Panc1 (cell line): ENCODE results near the gene MAP2. TPM values are rescaled to one million over a fixed set of nuclear protein-coding genes. Genes with fewer than 3 reads are reported as not detected.

Experiments
- ATAC-seq: fragments of 200-7000 bp; cut with Tn5 transposase; 2 replicates; pipeline ENCODE4 v1.9.1; 2020; ENCODE audit warnings: mild to moderate bottlenecking, moderate library complexity
- BruUV-seq: library from RNA; stranded (reverse); fragments of 400-500 nt; replicated peaks from 2 replicates; lab custom pipeline; 2021; lab: Mats Ljungman, UMichigan
- CTCF ChIA-PET: fragments of 300-600 bp; sonication (Branson Sonifier 250); formaldehyde crosslinking; loops from one replicate; lab custom pipeline; 2022; ENCODE audit warnings: antibody characterized with exemption; lab: Charles Lee
- POLR2A ChIA-PET: fragments of 300-600 bp; sonication (Branson Sonifier 250); formaldehyde crosslinking; loops from one replicate; lab custom pipeline; 2022; ENCODE audit warnings: antibody characterized with exemption; lab: Charles Lee
- DNase-seq: peaks from one replicate; pipeline ENCODE4 v3.0.0-alpha.2; 2010; ENCODE audit warnings: low read depth, low spot score
- H3K27ac ChIP-seq: 2 replicates; pipeline ENCODE4 v1.5.1; 2011; ENCODE audit warnings: mild to moderate bottlenecking, low read length, inconsistent platforms
- H3K27me3 ChIP-seq: fragments of 200-500 bp; sonication (Bioruptor generic); 2 replicates; pipeline ENCODE4 v1.6.0; 2014; ENCODE audit warnings: low read length, inconsistent platforms; ENCODE audit not compliant: control insufficient read depth, insufficient read depth
- H3K36me3 ChIP-seq: fragments of 200-500 bp; sonication (Bioruptor generic); 2 replicates; pipeline ENCODE4 v1.5.1; 2014; ENCODE audit warnings: inconsistent platforms, mild to moderate bottlenecking, low read length, moderate library complexity; ENCODE audit not compliant: control insufficient read depth, insufficient read depth
- H3K4me1 ChIP-seq: 2 replicates; pipeline ENCODE4 v1.5.1; 2011; ENCODE audit warnings: inconsistent platforms, mild to moderate bottlenecking, low read length, moderate library complexity; ENCODE audit not compliant: control insufficient read depth, insufficient read depth
- H3K4me3 ChIP-seq, 2 experiments: 2 replicates each; pipeline ENCODE4 v1.5.1; 2011 to 2012; ENCODE audit warnings: low read depth in 2 of 2, low read length in 2 of 2, mild to moderate bottlenecking in 2 of 2, inconsistent platforms in 1 of 2, moderate library complexity in 1 of 2
- H3K9me3 ChIP-seq: fragments of 200-500 bp; sonication (Bioruptor generic); 2 replicates; pipeline ENCODE4 v1.5.1; 2014; ENCODE audit warnings: low read depth, mild to moderate bottlenecking, inconsistent platforms, low read length, moderate library complexity; ENCODE audit not compliant: control insufficient read depth, insufficient read depth
- POLR2AphosphoS5 ChIP-seq: IDR thresholded peaks from 2 replicates; pipeline ENCODE4 v1.6.1; 2012; ENCODE audit warnings: mild to moderate bottlenecking, low read depth, low read length, moderate library complexity
- SIN3A ChIP-seq: IDR thresholded peaks from 2 replicates; pipeline ENCODE4 v1.6.1; 2012; ENCODE audit warnings: low read depth, mild to moderate bottlenecking, low read length, moderate library complexity, borderline replicate concordance; ENCODE audit not compliant: insufficient read depth
- TCF7L2 ChIP-seq: IDR thresholded peaks from 2 replicates; pipeline ENCODE4 v1.6.1; 2011; ENCODE audit warnings: mild to moderate bottlenecking, low read depth, low read length, inconsistent platforms
- in situ Hi-C: cut with HindIII; loops from 2 replicates; pipeline ENCODE4 v1.10.0; 2016; ENCODE audit warnings: low sequenced_read_pairs, low pct_unique_long_range_greater_than_20kb
- intact Hi-C: fragments of 100-400 bp; cut with micrococcal nuclease; formaldehyde crosslinking; loops from one replicate; pipeline ENCODE4 v1.10.0; 2022; ENCODE audit not compliant: unreplicated experiment
- total RNA-seq: library from RNA; stranded (reverse); gene quantifications from one replicate; pipeline ENCODE4 v1.2.1, GENCODE V29; 2021; ENCODE audit not compliant: unreplicated experiment
- TF ChIP-seq, protein P1 (sequence below): fragments of 450-650 bp; IDR thresholded peaks from 2 replicates; pipeline ENCODE4 v1.5.1; 2017; ENCODE audit warnings: mild to moderate bottlenecking
- TF ChIP-seq, protein P2 (sequence below), 2 experiments: IDR thresholded peaks; 2 replicates each; pipeline ENCODE4 v1.6.1; 2011 to 2012; ENCODE audit warnings: low read depth in 2 of 2, control low read depth in 1 of 2, low read length in 1 of 2, mild to moderate bottlenecking in 1 of 2, moderate library complexity in 1 of 2; ENCODE audit not compliant: insufficient read depth in 1 of 2

The MAP2 gene
- total RNA-seq, 1 experiment from 2014 or later = 44.9 TPM

DNA sequence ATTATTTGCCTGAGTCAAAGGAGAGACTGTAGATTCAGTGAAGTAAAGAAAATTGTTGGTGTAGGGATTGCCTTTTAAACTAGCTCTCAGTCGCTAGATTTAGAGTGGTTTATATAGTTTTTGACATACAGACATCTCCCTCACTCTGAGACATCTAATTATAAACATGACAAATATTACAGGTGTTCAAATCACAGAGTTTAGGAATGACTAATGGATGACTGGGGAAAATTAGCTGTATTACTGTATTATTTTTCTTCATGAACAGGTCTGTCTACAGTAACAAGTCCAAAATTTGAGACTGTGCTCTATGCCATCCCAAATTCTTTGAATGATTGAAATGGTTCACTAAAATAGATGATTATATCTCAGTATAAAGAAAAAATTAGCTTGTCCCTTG is 40.0 kb downstream of the MAP2 start:
- Histone ChIP-seq H3K27me3 (no peaks in the 10 kb centered on the region), H3K4me3 (no peak overlapping the region), H3K4me1 (no peaks in the 10 kb centered on the region), H3K36me3 (no peaks in the 10 kb centered on the region), H3K27ac (no peak overlapping the region), H3K9me3 (no peaks in the 10 kb centered on the region)
- TF ChIP-seq SIN3A = no peak
- TF ChIP-seq, protein P1, sequence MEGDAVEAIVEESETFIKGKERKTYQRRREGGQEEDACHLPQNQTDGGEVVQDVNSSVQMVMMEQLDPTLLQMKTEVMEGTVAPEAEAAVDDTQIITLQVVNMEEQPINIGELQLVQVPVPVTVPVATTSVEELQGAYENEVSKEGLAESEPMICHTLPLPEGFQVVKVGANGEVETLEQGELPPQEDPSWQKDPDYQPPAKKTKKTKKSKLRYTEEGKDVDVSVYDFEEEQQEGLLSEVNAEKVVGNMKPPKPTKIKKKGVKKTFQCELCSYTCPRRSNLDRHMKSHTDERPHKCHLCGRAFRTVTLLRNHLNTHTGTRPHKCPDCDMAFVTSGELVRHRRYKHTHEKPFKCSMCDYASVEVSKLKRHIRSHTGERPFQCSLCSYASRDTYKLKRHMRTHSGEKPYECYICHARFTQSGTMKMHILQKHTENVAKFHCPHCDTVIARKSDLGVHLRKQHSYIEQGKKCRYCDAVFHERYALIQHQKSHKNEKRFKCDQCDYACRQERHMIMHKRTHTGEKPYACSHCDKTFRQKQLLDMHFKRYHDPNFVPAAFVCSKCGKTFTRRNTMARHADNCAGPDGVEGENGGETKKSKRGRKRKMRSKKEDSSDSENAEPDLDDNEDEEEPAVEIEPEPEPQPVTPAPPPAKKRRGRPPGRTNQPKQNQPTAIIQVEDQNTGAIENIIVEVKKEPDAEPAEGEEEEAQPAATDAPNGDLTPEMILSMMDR = no peak
- no peak for TF ChIP-seq POLR2AphosphoS5
- TF ChIP-seq, protein P2, sequence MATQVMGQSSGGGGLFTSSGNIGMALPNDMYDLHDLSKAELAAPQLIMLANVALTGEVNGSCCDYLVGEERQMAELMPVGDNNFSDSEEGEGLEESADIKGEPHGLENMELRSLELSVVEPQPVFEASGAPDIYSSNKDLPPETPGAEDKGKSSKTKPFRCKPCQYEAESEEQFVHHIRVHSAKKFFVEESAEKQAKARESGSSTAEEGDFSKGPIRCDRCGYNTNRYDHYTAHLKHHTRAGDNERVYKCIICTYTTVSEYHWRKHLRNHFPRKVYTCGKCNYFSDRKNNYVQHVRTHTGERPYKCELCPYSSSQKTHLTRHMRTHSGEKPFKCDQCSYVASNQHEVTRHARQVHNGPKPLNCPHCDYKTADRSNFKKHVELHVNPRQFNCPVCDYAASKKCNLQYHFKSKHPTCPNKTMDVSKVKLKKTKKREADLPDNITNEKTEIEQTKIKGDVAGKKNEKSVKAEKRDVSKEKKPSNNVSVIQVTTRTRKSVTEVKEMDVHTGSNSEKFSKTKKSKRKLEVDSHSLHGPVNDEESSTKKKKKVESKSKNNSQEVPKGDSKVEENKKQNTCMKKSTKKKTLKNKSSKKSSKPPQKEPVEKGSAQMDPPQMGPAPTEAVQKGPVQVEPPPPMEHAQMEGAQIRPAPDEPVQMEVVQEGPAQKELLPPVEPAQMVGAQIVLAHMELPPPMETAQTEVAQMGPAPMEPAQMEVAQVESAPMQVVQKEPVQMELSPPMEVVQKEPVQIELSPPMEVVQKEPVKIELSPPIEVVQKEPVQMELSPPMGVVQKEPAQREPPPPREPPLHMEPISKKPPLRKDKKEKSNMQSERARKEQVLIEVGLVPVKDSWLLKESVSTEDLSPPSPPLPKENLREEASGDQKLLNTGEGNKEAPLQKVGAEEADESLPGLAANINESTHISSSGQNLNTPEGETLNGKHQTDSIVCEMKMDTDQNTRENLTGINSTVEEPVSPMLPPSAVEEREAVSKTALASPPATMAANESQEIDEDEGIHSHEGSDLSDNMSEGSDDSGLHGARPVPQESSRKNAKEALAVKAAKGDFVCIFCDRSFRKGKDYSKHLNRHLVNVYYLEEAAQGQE (IDR thresholded peaks at IDR 0.05; ENCODE audit: insufficient read depth in 1 of 2, low read depth in 2 of 2, low read length in 1 of 2) = no peak
- no peak for TF ChIP-seq TCF7L2
- no TSS peak for BruUV-seq
- ChIA-PET POLR2A (no interaction called here), CTCF (no interaction called here)
- DNase-seq (no peak), ATAC-seq (no peak)
- in situ Hi-C loops = no loop called here
- intact Hi-C loops = no loop called here

DNA sequence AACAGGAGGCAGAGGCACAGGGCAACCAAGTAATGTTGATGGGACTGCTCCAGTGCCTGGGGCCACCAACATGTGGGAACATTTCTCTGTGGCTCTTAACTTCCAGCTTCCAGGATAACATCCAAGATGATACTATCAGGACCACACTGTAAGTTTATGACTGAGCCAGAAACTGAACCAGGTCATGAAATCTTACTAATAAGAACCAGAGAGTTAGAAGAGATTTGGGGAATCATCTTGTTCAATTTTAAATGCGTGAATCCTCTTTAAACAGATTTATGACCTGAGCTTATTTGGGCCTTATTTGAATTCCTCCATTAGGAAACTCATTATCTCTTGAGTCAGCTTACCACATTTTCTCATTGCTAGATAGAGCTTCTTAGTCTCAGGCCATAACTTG is 45.0 kb downstream of the MAP2 start:
- H3K36me3 ChIP-seq = no peaks in the 10 kb centered on the region
- H3K27ac ChIP-seq = no peak overlapping the region
- ChIA-PET POLR2A (no interaction called here), CTCF (no interaction called here)
- no peak for DNase-seq
- ATAC-seq = no peak
- TF ChIP-seq SIN3A = no peak
- no peak for TF ChIP-seq POLR2AphosphoS5
- TF ChIP-seq, protein P2 (IDR thresholded peaks at IDR 0.05; ENCODE audit: insufficient read depth in 1 of 2, low read depth in 2 of 2, low read length in 1 of 2) = no peak
- no peak for TF ChIP-seq TCF7L2
- TF ChIP-seq, protein P1 = no peak
- no peaks in the 10 kb centered on the region for H3K27me3 ChIP-seq
- H3K4me1 ChIP-seq = peaks cover 13% of the 10 kb centered on the region
- in situ Hi-C loops = no loop called here
- intact Hi-C loops = no loop called here
- BruUV-seq = no TSS peak
- no peak overlapping the region for H3K4me3 ChIP-seq
- no peaks in the 10 kb centered on the region for H3K9me3 ChIP-seq
